ENCODE data around the gene FYB1.

Gene FYB1

GRCh38 chr5:39157701-39158100 is 61.7 kb downstream of the FYB1 start:
- no peak for ATAC-seq
- TF ChIP-seq TOX (CRISPR knock-in tag; IDR thresholded peaks at IDR 0.05; ENCODE audit: borderline replicate concordance) (no peak), SNAI2 (CRISPR knock-in tag; IDR thresholded peaks at IDR 0.05) (no peak)

- no peak for ATAC-seq
- no peak for TF ChIP-seq TSHZ2 (CRISPR knock-in tag; IDR thresholded peaks at IDR 0.05)
Measured at GRCh38 chr5:39156082-39156481, 63.3 kb downstream of the FYB1 start.

- TF ChIP-seq ZNF70 (CRISPR knock-in tag; IDR thresholded peaks at IDR 0.05) (no peak), ZFP3 (CRISPR knock-in tag; IDR thresholded peaks at IDR 0.05) (no peak), TOX (CRISPR knock-in tag; IDR thresholded peaks at IDR 0.05; ENCODE audit: borderline replicate concordance) (no peak), TCF4 (CRISPR knock-in tag; IDR thresholded peaks at IDR 0.05; ENCODE audit: borderline replicate concordance) (no peak), ZNF565 (CRISPR knock-in tag; conservative IDR thresholded peaks at IDR 0.05; ENCODE audit: low read depth) (no peak)
- ATAC-seq: no peak
Measured at GRCh38 chr5:39151745-39152144, 67.6 kb downstream of the FYB1 start.

- TF ChIP-seq CSDC2 (CRISPR knock-in tag; IDR thresholded peaks at IDR 0.05) (no peak), ZNF8 (CRISPR knock-in tag; IDR thresholded peaks at IDR 0.05) (no peak), BACH2 (CRISPR knock-in tag; IDR thresholded peaks at IDR 0.05; ENCODE audit: borderline replicate concordance) (no peak), ZNF565 (CRISPR knock-in tag; conservative IDR thresholded peaks at IDR 0.05; ENCODE audit: low read depth) (no peak), POU6F1 (CRISPR knock-in tag; IDR thresholded peaks at IDR 0.05; ENCODE audit: borderline replicate concordance, low read depth) (no peak), TCF4 (CRISPR knock-in tag; IDR thresholded peaks at IDR 0.05; ENCODE audit: borderline replicate concordance) (no peak), ISL1 (CRISPR knock-in tag; IDR thresholded peaks at IDR 0.05) (no peak), PATZ1 (CRISPR knock-in tag; IDR thresholded peaks at IDR 0.05; ENCODE audit: borderline replicate concordance) (no peak), PPARA (CRISPR knock-in tag; IDR thresholded peaks at IDR 0.05; ENCODE audit: borderline replicate concordance) (no peak), SNAI2 (CRISPR knock-in tag; IDR thresholded peaks at IDR 0.05) (no peak), CSRNP3 (CRISPR knock-in tag; IDR thresholded peaks at IDR 0.05) (no peak), TOX (CRISPR knock-in tag; IDR thresholded peaks at IDR 0.05; ENCODE audit: borderline replicate concordance) (no peak), CREB5 (CRISPR knock-in tag; IDR thresholded peaks at IDR 0.05; ENCODE audit: low read depth) (no peak), ZFP30 (CRISPR knock-in tag; IDR thresholded peaks at IDR 0.05) (no peak), ARNTL (CRISPR knock-in tag; IDR thresholded peaks at IDR 0.05; ENCODE audit: borderline replicate concordance, low read depth) (no peak), ZFP3 (CRISPR knock-in tag; IDR thresholded peaks at IDR 0.05) (no peak), GLIS3 (CRISPR knock-in tag; IDR thresholded peaks at IDR 0.05) (no peak)
- ATAC-seq: no peak
Measured at GRCh38 chr5:39149966-39150365, 69.4 kb downstream of the FYB1 start.
